HCT116 (cell line): ENCODE data around the gene SPDYE18. TPM values are rescaled to one million over a fixed set of nuclear protein-coding genes. Genes with fewer than 3 reads are reported as not detected.
"Not testable (repeated sequence)": the region's sequence is repeated elsewhere in the genome, so short reads cannot be mapped to it uniquely, and the experiment has no call there.

ENCODE experiments used
- ATAC-seq: fragments of 200-7000 bp; cut with Tn5 transposase; 2 replicates; pipeline ENCODE4 v1.9.1; 2020; ENCODE audit warnings: mild to moderate bottlenecking, moderate library complexity
- BruUV-seq: library from RNA; stranded (reverse); fragments of 400-500 nt; replicated peaks from 2 replicates; lab custom pipeline; 2021; lab: Mats Ljungman, UMichigan
- CTCF ChIA-PET: fragments of 300-600 bp; sonication (Branson Sonifier 250); formaldehyde crosslinking; loops from one replicate; lab custom pipeline; 2021; ENCODE audit warnings: antibody characterized with exemption; lab: Charles Lee
- POLR2A ChIA-PET: fragments of 300-600, 350-600 bp; sonication (Branson Sonifier 250); formaldehyde crosslinking; loops from one replicate; lab custom pipeline; 2021; ENCODE audit warnings: antibody characterized with exemption; lab: Charles Lee
- RAD21 ChIA-PET, 2 experiments: fragments of 300-600 bp; sonication (Branson Sonifier 250); formaldehyde crosslinking; loops; one replicate each; lab custom pipeline; 2023; ENCODE audit warnings: low total read pairs in 2 of 2; ENCODE audit not compliant: uncharacterized antibody in 2 of 2, unreplicated experiment in 2 of 2, low non-redundant PET in 1 of 2; lab: Charles Lee
- DNase-seq: peaks from one replicate; pipeline ENCODE4 v3.0.0-alpha.2; 2010; ENCODE audit warnings: low read depth, low spot score
- H2AFZ ChIP-seq: fragments of 200-600 bp; shearing (Covaris generic), sonication (generic); 2 replicates; pipeline ENCODE4 v1.6.1; 2017; ENCODE audit warnings: low read depth, mixed run types, mixed read lengths, antibody characterized with exemption, low read length; ENCODE audit not compliant: poor library complexity, severe bottlenecking
- H3K27ac ChIP-seq: 2 replicates; pipeline ENCODE4 v1.5.1; 2012; ENCODE audit warnings: low read depth, low read length
- H3K27me3 ChIP-seq: fragments of 200-600 bp; sonication (generic); 2 replicates; pipeline ENCODE4 v1.6.1; 2016; ENCODE audit warnings: mixed run types, low read length, mixed read lengths; ENCODE audit not compliant: insufficient read depth
- H3K36me3 ChIP-seq, 2 experiments: fragments of 200-500 bp in 1 of 2; fragments of 200-600 bp in 1 of 2; sonication (Bioruptor generic) in 1 of 2; sonication (generic) in 1 of 2; 2 replicates each; pipeline versions ENCODE4 v1.5.1 to v1.6.1; 2014 to 2016; ENCODE audit warnings: low read length in 2 of 2, inconsistent platforms in 1 of 2, mixed read lengths in 1 of 2, mixed run types in 1 of 2; ENCODE audit not compliant: insufficient read depth in 2 of 2, control insufficient read depth in 1 of 2
- H3K4me1 ChIP-seq, 2 experiments: fragments of 200-600 bp in 1 of 2; sonication (generic) in 1 of 2; 2 replicates each; pipeline versions ENCODE4 v1.5.1 to v1.6.1; 2012 to 2017; ENCODE audit warnings: low read length in 2 of 2, inconsistent platforms in 1 of 2, mild to moderate bottlenecking in 1 of 2, mixed read lengths in 1 of 2, mixed run types in 1 of 2, moderate library complexity in 1 of 2; ENCODE audit not compliant: insufficient read depth in 2 of 2, control insufficient read depth in 1 of 2
- H3K4me2 ChIP-seq: fragments of 200-600 bp; sonication (generic); 2 replicates; pipeline ENCODE4 v1.6.1; 2017; ENCODE audit warnings: mixed run types, low read length, mixed read lengths
- H3K4me3 ChIP-seq, 2 experiments: fragments of 200-600 bp in 1 of 2; sonication (generic) in 1 of 2; replicated peaks in 1 of 2; 2 replicates each; pipeline ENCODE4 v1.5.1; 2011 to 2016; ENCODE audit warnings: low read length in 2 of 2, control low read depth in 1 of 2, low read depth in 1 of 2, mild to moderate bottlenecking in 1 of 2, mixed read lengths in 1 of 2, mixed run types in 1 of 2
- H3K79me2 ChIP-seq: fragments of 200-600 bp; sonication (generic); 2 replicates; pipeline ENCODE4 v1.6.1; 2017; ENCODE audit warnings: mild to moderate bottlenecking, mixed run types, low read length, moderate library complexity, mixed read lengths; ENCODE audit not compliant: insufficient read depth
- H3K9ac ChIP-seq: fragments of 200-600 bp; sonication (generic); 2 replicates; pipeline ENCODE4 v1.6.1; 2016; ENCODE audit warnings: low read length, mixed read lengths
- H3K9me2 ChIP-seq: fragments of 200-600 bp; sonication (generic), shearing (Covaris generic); 2 replicates; pipeline ENCODE4 v1.6.1; 2017; ENCODE audit warnings: mixed run types, mild to moderate bottlenecking, moderate library complexity; ENCODE audit not compliant: insufficient read depth
- H3K9me3 ChIP-seq, 2 experiments: fragments of 200-500 bp in 1 of 2; fragments of 200-600 bp in 1 of 2; sonication (Bioruptor generic) in 1 of 2; sonication (generic) in 1 of 2; 2 replicates each; pipeline ENCODE4 v1.6.1; 2014 to 2017; ENCODE audit warnings: low read length in 2 of 2, mixed read lengths in 2 of 2, inconsistent platforms in 1 of 2, low read depth in 1 of 2, mild to moderate bottlenecking in 1 of 2, mixed run types in 1 of 2, moderate library complexity in 1 of 2; ENCODE audit not compliant: control insufficient read depth in 1 of 2, insufficient read depth in 1 of 2
- H4K20me1 ChIP-seq: fragments of 200-600 bp; sonication (generic), shearing (Covaris generic); 2 replicates; pipeline ENCODE4 v1.6.1; 2017; ENCODE audit warnings: mixed run types, mild to moderate bottlenecking, moderate library complexity; ENCODE audit not compliant: insufficient read depth
- intact Hi-C: fragments of 100-400 bp; cut with micrococcal nuclease; formaldehyde crosslinking; loops from 2 replicates; pipeline ENCODE4 v1.10.0; 2022
- total RNA-seq: library from RNA; stranded (reverse); gene quantifications from one replicate; pipeline ENCODE4 v1.2.1, GENCODE V29; 2021; ENCODE audit not compliant: unreplicated experiment

Gene SPDYE18
- total RNA-seq, 1 experiment from 2014 or later, result 0.37 TPM

- RAD21 ChIA-PET, ATAC-seq, CTCF ChIA-PET, H3K79me2 ChIP-seq, H4K20me1 ChIP-seq, H3K27ac ChIP-seq, H3K4me3 ChIP-seq, H3K4me1 ChIP-seq, H3K4me2 ChIP-seq, DNase-seq, H3K9me2 ChIP-seq, H2AFZ ChIP-seq, H3K36me3 ChIP-seq, POLR2A ChIA-PET, intact Hi-C loops, BruUV-seq, H3K9ac ChIP-seq, H3K27me3 ChIP-seq, H3K9me3 ChIP-seq: not testable (repeated sequence)
Observed at GRCh38 chr7:77102671-77103070, 40.3 kb upstream of the SPDYE18 start.

- H3K79me2 ChIP-seq, CTCF ChIA-PET, H3K4me2 ChIP-seq, H3K9ac ChIP-seq, H3K4me3 ChIP-seq, H3K9me2 ChIP-seq, H2AFZ ChIP-seq, intact Hi-C loops, BruUV-seq, H3K4me1 ChIP-seq, POLR2A ChIA-PET, RAD21 ChIA-PET, H3K36me3 ChIP-seq, DNase-seq, ATAC-seq, H3K9me3 ChIP-seq, H3K27ac ChIP-seq, H4K20me1 ChIP-seq, H3K27me3 ChIP-seq: not testable (repeated sequence)
Observed at GRCh38 chr7:77101187-77101586, 38.8 kb upstream of the SPDYE18 start.

GRCh38 chr7:77100501-77100900 lies 38.1 kb upstream of the SPDYE18 start:
- CTCF ChIA-PET, RAD21 ChIA-PET: not testable (repeated sequence)

GRCh38 chr7:77092301-77092700 lies 29.9 kb upstream of the SPDYE18 start:
- H3K4me1 ChIP-seq, POLR2A ChIA-PET, H3K4me3 ChIP-seq, H2AFZ ChIP-seq, RAD21 ChIA-PET, H3K9me2 ChIP-seq, H3K4me2 ChIP-seq, CTCF ChIA-PET, H3K79me2 ChIP-seq, H4K20me1 ChIP-seq, ATAC-seq, H3K36me3 ChIP-seq, H3K27ac ChIP-seq, H3K9me3 ChIP-seq, BruUV-seq, H3K27me3 ChIP-seq, DNase-seq, intact Hi-C loops, H3K9ac ChIP-seq: not testable (repeated sequence)

More at GRCh38 chr7:77100501-77100900, 38.1 kb upstream of the SPDYE18 start:
- H3K4me2 ChIP-seq, H3K27ac ChIP-seq, H3K4me1 ChIP-seq, POLR2A ChIA-PET, H3K36me3 ChIP-seq, H3K9ac ChIP-seq, ATAC-seq, H4K20me1 ChIP-seq, intact Hi-C loops, BruUV-seq, H3K27me3 ChIP-seq, H2AFZ ChIP-seq, H3K9me2 ChIP-seq, H3K4me3 ChIP-seq, H3K79me2 ChIP-seq, H3K9me3 ChIP-seq, DNase-seq: not testable (repeated sequence)
